Measurements from ENCODE around the gene RRAD.

The RRAD gene

GRCh38 chr16:66944054-66944441 lies 18.7 kb upstream of the RRAD start:
- Histone ChIP-seq H3K4me2 (ENCODE audit: low read length) (no peak overlapping the region), H3K9me3 (ENCODE audit: control insufficient read depth, insufficient read depth, low read length) (no peaks in the 10 kb centered on the region), H3K4me3 (ENCODE audit: low read length) (no peak overlapping the region), H3K27ac (ENCODE audit: low read depth, low read length) (no peak overlapping the region), H3F3A (ENCODE audit: control insufficient read depth, insufficient read depth) (no peaks in the 10 kb centered on the region), H3K79me2 (ENCODE audit: control insufficient read depth, low read length) (no peaks in the 10 kb centered on the region), H3K4me1 (ENCODE audit: control insufficient read depth, low read length) (peaks cover 18% of the 10 kb centered on the region), H4K20me1 (ENCODE audit: control insufficient read depth, insufficient read depth, low read depth, low read length) (no peaks in the 10 kb centered on the region), H3K9me2 (replicated peaks; ENCODE audit: control insufficient read depth, low read length) (no peaks in the 10 kb centered on the region), H3K27me3 (ENCODE audit: control insufficient read depth, low read length) (peaks cover 18% of the 10 kb centered on the region), H3K36me3 (ENCODE audit: control insufficient read depth, low read length) (peaks cover 37% of the 10 kb centered on the region)
- TF ChIP-seq CTCF (IDR thresholded peaks at IDR 0.05; ENCODE audit: low read depth, low read length, poor library complexity, severe bottlenecking) (no peak), EZH2phosphoT487 (IDR thresholded peaks at IDR 0.05; ENCODE audit: borderline replicate concordance, low read length) (no peak)

- Histone ChIP-seq H3K27ac (ENCODE audit: low read depth, low read length) (no peak overlapping the region), H4K20me1 (ENCODE audit: control insufficient read depth, insufficient read depth, low read depth, low read length) (no peaks in the 10 kb centered on the region), H3F3A (ENCODE audit: control insufficient read depth, insufficient read depth) (no peaks in the 10 kb centered on the region), H3K4me3 (ENCODE audit: low read length) (no peak overlapping the region), H3K79me2 (ENCODE audit: control insufficient read depth, low read length) (no peaks in the 10 kb centered on the region), H3K36me3 (ENCODE audit: control insufficient read depth, low read length) (peaks cover 38% of the 10 kb centered on the region), H3K4me1 (ENCODE audit: control insufficient read depth, low read length) (peaks cover 16% of the 10 kb centered on the region), H3K9me2 (replicated peaks; ENCODE audit: control insufficient read depth, low read length) (no peaks in the 10 kb centered on the region), H3K9me3 (ENCODE audit: control insufficient read depth, insufficient read depth, low read length) (no peaks in the 10 kb centered on the region), H3K27me3 (ENCODE audit: control insufficient read depth, low read length) (peaks cover 13% of the 10 kb centered on the region), H3K4me2 (ENCODE audit: low read length) (no peak overlapping the region)
- no peak for TF ChIP-seq CTCF (IDR thresholded peaks at IDR 0.05; ENCODE audit: low read depth, low read length, poor library complexity, severe bottlenecking)
- TF ChIP-seq EZH2phosphoT487 (IDR thresholded peaks at IDR 0.05; ENCODE audit: borderline replicate concordance, low read length): no peak
Measured at GRCh38 chr16:66943426-66944053, 18.2 kb upstream of the RRAD start.

GRCh38 chr16:66942981-66943380 lies 17.6 kb upstream of the RRAD start:
- H3K79me2 ChIP-seq (ENCODE audit: control insufficient read depth, low read length): no peaks in the 10 kb centered on the region
- H3F3A ChIP-seq (ENCODE audit: control insufficient read depth, insufficient read depth): no peaks in the 10 kb centered on the region
- TF ChIP-seq CTCF (IDR thresholded peaks at IDR 0.05; ENCODE audit: low read depth, low read length, poor library complexity, severe bottlenecking) (no peak), EZH2phosphoT487 (IDR thresholded peaks at IDR 0.05; ENCODE audit: borderline replicate concordance, low read length) (no peak)
- peaks cover 10% of the 10 kb centered on the region for H3K4me1 ChIP-seq (ENCODE audit: control insufficient read depth, low read length)
- no peaks in the 10 kb centered on the region for H4K20me1 ChIP-seq (ENCODE audit: control insufficient read depth, insufficient read depth, low read depth, low read length)
- peaks cover 41% of the 10 kb centered on the region for H3K36me3 ChIP-seq (ENCODE audit: control insufficient read depth, low read length)
- H3K4me2 ChIP-seq (ENCODE audit: low read length): no peak overlapping the region
- H3K9me3 ChIP-seq (ENCODE audit: control insufficient read depth, insufficient read depth, low read length): no peaks in the 10 kb centered on the region
- no peak overlapping the region for H3K27ac ChIP-seq (ENCODE audit: low read depth, low read length)
- no peaks in the 10 kb centered on the region for H3K9me2 ChIP-seq (replicated peaks; ENCODE audit: control insufficient read depth, low read length)
- H3K27me3 ChIP-seq (ENCODE audit: control insufficient read depth, low read length): peaks cover 7% of the 10 kb centered on the region
- no peak overlapping the region for H3K4me3 ChIP-seq (ENCODE audit: low read length)

Measured in DOHH2 (cell line).